ENCODE measurements around the gene C12orf60.

Gene C12orf60

GRCh38 chr12:14834509-14834908, 31.0 kb downstream of the C12orf60 start:
- DNase-seq (ENCODE audit: extremely low read depth, low read depth), result no peak
- no peak overlapping the region for H3K4me3 ChIP-seq (replicated peaks; ENCODE audit: low read depth, low read length)
- TF ChIP-seq CTCF (IDR thresholded peaks at IDR 0.05; ENCODE audit: low read depth, low read length, missing control alignments), result no peak

- TF ChIP-seq CTCF (IDR thresholded peaks at IDR 0.05; ENCODE audit: low read depth, low read length, missing control alignments), result no peak
- H3K4me3 ChIP-seq (replicated peaks; ENCODE audit: low read depth, low read length), result no peak overlapping the region
- no peak for DNase-seq (ENCODE audit: extremely low read depth, low read depth)
These were observed 33.1 kb downstream of the C12orf60 start for GRCh38 chr12:14836336-14837210.

- DNase-seq (ENCODE audit: extremely low read depth, low read depth), result no peak
- no peak overlapping the region for H3K4me3 ChIP-seq (replicated peaks; ENCODE audit: low read depth, low read length)
- TF ChIP-seq CTCF (IDR thresholded peaks at IDR 0.05; ENCODE audit: low read depth, low read length, missing control alignments), result no peak
These were observed 35.8 kb downstream of the C12orf60 start for GRCh38 chr12:14839262-14839661.

GRCh38 chr12:14840616-14841015, 37.1 kb downstream of the C12orf60 start:
- no peak overlapping the region for H3K4me3 ChIP-seq (replicated peaks; ENCODE audit: low read depth, low read length)
- TF ChIP-seq CTCF (IDR thresholded peaks at IDR 0.05; ENCODE audit: low read depth, low read length, missing control alignments), result no peak

GRCh38 chr12:14841761-14842160, 38.3 kb downstream of the C12orf60 start:
- no peak overlapping the region for H3K4me3 ChIP-seq (replicated peaks; ENCODE audit: low read depth, low read length)
- no peak for DNase-seq (ENCODE audit: extremely low read depth, low read depth)
- TF ChIP-seq CTCF (IDR thresholded peaks at IDR 0.05; ENCODE audit: low read depth, low read length, missing control alignments), result no peak

More at GRCh38 chr12:14840616-14841015, 37.1 kb downstream of the C12orf60 start:
- DNase-seq (ENCODE audit: extremely low read depth, low read depth), result no peak

GRCh38 chr12:14842315-14842714, 38.8 kb downstream of the C12orf60 start:
- H3K4me3 ChIP-seq (replicated peaks; ENCODE audit: low read depth, low read length), result no peak overlapping the region
- no peak for DNase-seq (ENCODE audit: extremely low read depth, low read depth)
- TF ChIP-seq CTCF (IDR thresholded peaks at IDR 0.05; ENCODE audit: low read depth, low read length, missing control alignments), result no peak
